HepG2 (cell line): ENCODE results near the gene SS18L1. TPM values are rescaled to one million over a fixed set of nuclear protein-coding genes. Genes with fewer than 3 reads are reported as not detected.

ENCODE experiments used
- CC2D1A ChIP-seq: sonication (generic); formaldehyde crosslinking; IDR thresholded peaks from 2 replicates; pipeline ENCODE4 v1.8.1; 2023; ENCODE audit warnings: mild to moderate bottlenecking, missing genetic modification reagents
- DNMT3B ChIP-seq: conservative IDR thresholded peaks from 2 replicates; pipeline ENCODE4 v1.6.1; 2016; ENCODE audit warnings: missing biosample characterization, control low read depth
- EED ChIP-seq: sonication (generic); formaldehyde crosslinking; IDR thresholded peaks from 2 replicates; pipeline ENCODE4 v1.5.0; 2020; ENCODE audit warnings: mild to moderate bottlenecking, missing genetic modification reagents
- HDAC1 ChIP-seq: sonication (generic); formaldehyde crosslinking; IDR thresholded peaks from 2 replicates; pipeline ENCODE4 v1.5.1; 2020; ENCODE audit warnings: mild to moderate bottlenecking, missing genetic modification reagents
- JUND ChIP-seq: sonication (generic); formaldehyde crosslinking; IDR thresholded peaks from 2 replicates; pipeline ENCODE4 v1.8.0; 2022; ENCODE audit warnings: mild to moderate bottlenecking, missing genetic modification reagents
- MED13 ChIP-seq: sonication (generic); formaldehyde crosslinking; IDR thresholded peaks from 2 replicates; pipeline ENCODE4 v1.5.0; 2020; ENCODE audit warnings: missing genetic modification reagents
- MEIS2 ChIP-seq: sonication (generic); formaldehyde crosslinking; IDR thresholded peaks from 2 replicates; pipeline ENCODE4 v1.9.0; 2021; ENCODE audit warnings: mild to moderate bottlenecking, missing genetic modification reagents
- SKI ChIP-seq: fragments of 450-650 bp; IDR thresholded peaks from one replicate; pipeline ENCODE4 v1.6.1; 2018; ENCODE audit warnings: mild to moderate bottlenecking; ENCODE audit not compliant: partially characterized antibody
- SOX13 ChIP-seq, 3 experiments: fragments of 450-650 bp in 1 of 3; sonication (generic) in 1 of 3; formaldehyde crosslinking in 1 of 3; IDR thresholded peaks in 2 of 3; conservative IDR thresholded peaks in 1 of 3; 2 replicates each; pipeline versions ENCODE4 v1.5.0 to v1.6.1; 2016 to 2020; ENCODE audit warnings: antibody characterized with exemption in 1 of 3, mild to moderate bottlenecking in 1 of 3, missing compliant biosample characterization in 1 of 3, missing genetic modification reagents in 1 of 3, moderate library complexity in 1 of 3
- TOPORS ChIP-seq: sonication (generic); formaldehyde crosslinking; IDR thresholded peaks from 2 replicates; pipeline ENCODE4 v1.8.0; 2023; ENCODE audit warnings: mild to moderate bottlenecking, missing genetic modification reagents
- ZBTB1 ChIP-seq: sonication (generic); formaldehyde crosslinking; IDR thresholded peaks from 2 replicates; pipeline ENCODE4 v1.4.0; 2020; ENCODE audit warnings: missing genetic modification reagents, borderline replicate concordance
- ZNF367 ChIP-seq: sonication (generic); formaldehyde crosslinking; IDR thresholded peaks from 2 replicates; pipeline ENCODE4 v1.4.0; 2020; ENCODE audit warnings: missing genetic modification reagents, borderline replicate concordance
- ZNF556 ChIP-seq: sonication (generic); formaldehyde crosslinking; IDR thresholded peaks from 2 replicates; pipeline ENCODE4 v1.4.0; 2020; ENCODE audit warnings: mild to moderate bottlenecking, missing genetic modification reagents, borderline replicate concordance
- ZNF557 ChIP-seq: sonication (generic); formaldehyde crosslinking; IDR thresholded peaks from 2 replicates; pipeline ENCODE4 v1.4.0; 2020; ENCODE audit warnings: missing genetic modification reagents
- ZNF83 ChIP-seq: sonication (generic); formaldehyde crosslinking; IDR thresholded peaks from 2 replicates; pipeline ENCODE4 v1.4.0; 2020; ENCODE audit warnings: missing genetic modification reagents, mild to moderate bottlenecking, borderline replicate concordance
- polyA plus RNA-seq, 8 experiments: library from polyadenylated mRNA; depleted of rRNA in 3 of 8; stranded (reverse) in 7 of 8; unstranded in 1 of 8; fragments of >200 nt; fragmentation: Illumina TruSeq in 4 of 8; extraction: Trizol in 4 of 8; gene quantifications; 2 replicates each; pipeline versions ENCODE4 v1.2.1 to v1.2.3, GENCODE V29; 2011 to 2016; ENCODE audit warnings: low read depth in 4 of 8, missing spikeins in 1 of 8, mixed read lengths in 1 of 8; ENCODE audit not compliant: insufficient read depth in 1 of 8
- total RNA-seq, 5 experiments: library from RNA; depleted of rRNA; stranded (reverse); fragments of >200 nt; fragmentation: Illumina TruSeq; extraction: Trizol; gene quantifications; 2 replicates each; pipeline ENCODE4 v1.2.3, GENCODE V29; 2016; ENCODE audit warnings: low read depth in 1 of 5
- TF ChIP-seq, protein P1 (sequence below): sonication (generic); formaldehyde crosslinking; IDR thresholded peaks from 2 replicates; pipeline ENCODE4 v1.4.0; 2020; ENCODE audit warnings: missing genetic modification reagents; ENCODE audit errors: not compliant biosample characterization
- TF ChIP-seq, protein P2 (sequence below): sonication (generic); formaldehyde crosslinking; IDR thresholded peaks from 2 replicates; pipeline ENCODE4 v1.4.0; 2020; ENCODE audit warnings: mild to moderate bottlenecking, missing genetic modification reagents
- TF ChIP-seq, protein P3 (sequence below): sonication (generic); formaldehyde crosslinking; IDR thresholded peaks from 2 replicates; pipeline ENCODE4 v1.4.0; 2020; ENCODE audit warnings: mild to moderate bottlenecking, missing genetic modification reagents
- TF ChIP-seq, protein P4 (sequence below): sonication (generic); formaldehyde crosslinking; IDR thresholded peaks from 2 replicates; pipeline ENCODE4 v1.8.1; 2023; ENCODE audit warnings: mild to moderate bottlenecking, missing genetic modification reagents, borderline replicate concordance
- TF ChIP-seq, protein P5 (sequence below): sonication (generic); formaldehyde crosslinking; IDR thresholded peaks from 2 replicates; pipeline ENCODE4 v1.8.0; 2022; ENCODE audit warnings: mild to moderate bottlenecking, missing genetic modification reagents, moderate library complexity
- TF ChIP-seq, protein P6 (sequence below): sonication (generic); formaldehyde crosslinking; IDR thresholded peaks from 2 replicates; pipeline ENCODE4 v1.4.0; 2020; ENCODE audit warnings: missing genetic modification reagents

The SS18L1 gene
- total and polyA plus RNA-seq, 2 of the 13 experiments (the other 11 are each of a cell fraction or from before 2014, with no cell fraction given) = 17.8 to 27.6 TPM

DNA sequence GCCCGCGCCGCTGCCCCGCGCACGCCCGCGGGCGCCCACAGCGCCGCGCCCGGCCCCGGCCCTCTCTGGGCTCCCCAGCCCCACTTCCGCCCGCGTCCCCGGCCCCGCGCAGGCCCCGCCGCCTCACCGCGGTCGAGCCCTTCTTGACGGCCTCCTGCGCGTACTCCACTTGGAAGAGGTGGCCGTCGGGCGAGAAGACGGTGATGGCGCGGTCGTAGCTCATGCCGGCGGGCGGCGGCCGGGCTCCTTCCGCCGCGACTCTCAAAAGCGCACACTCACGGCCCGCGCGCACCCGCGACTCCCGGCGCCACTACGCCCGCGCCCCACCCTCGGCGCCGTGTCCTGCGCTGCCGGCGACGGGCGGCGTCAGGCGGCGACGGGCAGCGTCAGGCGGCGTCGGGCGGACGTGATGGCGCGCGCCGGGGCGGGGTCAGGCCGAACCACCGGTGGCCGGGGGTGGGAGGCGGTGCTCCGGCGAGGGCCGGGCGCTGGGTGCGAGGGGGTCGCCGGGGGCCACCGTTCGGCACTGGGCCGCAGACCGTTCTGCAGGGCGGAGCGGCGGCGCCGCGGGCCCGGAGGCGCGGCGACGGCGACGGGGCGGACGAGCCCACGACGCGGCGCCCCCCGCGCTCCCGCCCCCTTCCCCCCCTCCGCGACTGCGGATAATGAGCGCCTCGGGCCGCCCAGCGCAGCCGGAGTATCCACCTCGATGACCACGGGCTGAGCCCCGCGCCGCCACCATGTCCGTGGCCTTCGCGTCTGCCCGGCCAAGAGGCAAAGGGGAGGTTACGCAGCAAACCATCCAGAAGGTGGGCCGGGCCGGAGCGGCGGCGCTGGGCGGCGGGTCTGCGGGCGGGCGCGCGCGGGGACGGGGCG lies at the start of gene SS18L1, which contains the start of gene PSMA7 (continued):
- TF ChIP-seq SKI (peak; percentile 89), MED13 (CRISPR knock-in tag) (peak; percentile 8), TOPORS (peak; percentile 96), ZBTB1 (CRISPR knock-in tag) (no peak), HDAC1 (CRISPR knock-in tag) (peak; percentile 58), ZNF83 (CRISPR knock-in tag) (0 out of 2 replicates have a peak, but pooled peaks have one; percentile 79), EED (peak; percentile 88; the same call in 1 of the 2 replicates), MEIS2 (CRISPR knock-in tag) (peak; percentile 81), ZNF367 (CRISPR knock-in tag) (peak; percentile 52; the same call in 1 of the 2 replicates), SOX13 (IDR thresholded peaks at IDR 0.05) (no peak; the same call in 1 of the 2 replicates), SOX13 (CRISPR knock-in tag; conservative IDR thresholded peaks at IDR 0.05 in 1 of 2, IDR thresholded peaks at IDR 0.05 in 1 of 2) (peak in 1 of 2 experiments; percentile 54; a peak in 2 of 4 replicates), JUND (no peak), ZNF556 (CRISPR knock-in tag) (peak; percentile 89; the same call in 1 of the 2 replicates), ZNF557 (CRISPR knock-in tag) (no peak), CC2D1A (CRISPR knock-in tag) (no peak), DNMT3B (CRISPR knock-in tag) (no peak)
- TF ChIP-seq, protein P1, sequence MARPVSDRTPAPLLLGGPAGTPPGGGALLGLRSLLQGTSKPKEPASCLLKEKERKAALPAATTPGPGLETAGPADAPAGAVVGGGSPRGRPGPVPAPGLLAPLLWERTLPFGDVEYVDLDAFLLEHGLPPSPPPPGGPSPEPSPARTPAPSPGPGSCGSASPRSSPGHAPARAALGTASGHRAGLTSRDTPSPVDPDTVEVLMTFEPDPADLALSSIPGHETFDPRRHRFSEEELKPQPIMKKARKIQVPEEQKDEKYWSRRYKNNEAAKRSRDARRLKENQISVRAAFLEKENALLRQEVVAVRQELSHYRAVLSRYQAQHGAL (CRISPR knock-in tag) = no peak
- TF ChIP-seq, protein P2, sequence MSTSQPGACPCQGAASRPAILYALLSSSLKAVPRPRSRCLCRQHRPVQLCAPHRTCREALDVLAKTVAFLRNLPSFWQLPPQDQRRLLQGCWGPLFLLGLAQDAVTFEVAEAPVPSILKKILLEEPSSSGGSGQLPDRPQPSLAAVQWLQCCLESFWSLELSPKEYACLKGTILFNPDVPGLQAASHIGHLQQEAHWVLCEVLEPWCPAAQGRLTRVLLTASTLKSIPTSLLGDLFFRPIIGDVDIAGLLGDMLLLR = 0 out of 2 replicates have a peak, but pooled peaks have one; percentile 36
- TF ChIP-seq, protein P3, sequence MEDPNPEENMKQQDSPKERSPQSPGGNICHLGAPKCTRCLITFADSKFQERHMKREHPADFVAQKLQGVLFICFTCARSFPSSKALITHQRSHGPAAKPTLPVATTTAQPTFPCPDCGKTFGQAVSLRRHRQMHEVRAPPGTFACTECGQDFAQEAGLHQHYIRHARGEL (CRISPR knock-in tag) = no peak
- TF ChIP-seq, protein P4, sequence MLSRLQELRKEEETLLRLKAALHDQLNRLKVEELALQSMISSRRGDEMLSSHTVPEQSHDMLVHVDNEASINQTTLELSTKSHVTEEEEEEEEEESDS (CRISPR knock-in tag) = no peak
- TF ChIP-seq, protein P5, sequence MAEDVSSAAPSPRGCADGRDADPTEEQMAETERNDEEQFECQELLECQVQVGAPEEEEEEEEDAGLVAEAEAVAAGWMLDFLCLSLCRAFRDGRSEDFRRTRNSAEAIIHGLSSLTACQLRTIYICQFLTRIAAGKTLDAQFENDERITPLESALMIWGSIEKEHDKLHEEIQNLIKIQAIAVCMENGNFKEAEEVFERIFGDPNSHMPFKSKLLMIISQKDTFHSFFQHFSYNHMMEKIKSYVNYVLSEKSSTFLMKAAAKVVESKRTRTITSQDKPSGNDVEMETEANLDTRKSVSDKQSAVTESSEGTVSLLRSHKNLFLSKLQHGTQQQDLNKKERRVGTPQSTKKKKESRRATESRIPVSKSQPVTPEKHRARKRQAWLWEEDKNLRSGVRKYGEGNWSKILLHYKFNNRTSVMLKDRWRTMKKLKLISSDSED (CRISPR knock-in tag) = 0 out of 2 replicates have a peak, but pooled peaks have one; percentile 26
- TF ChIP-seq, protein P6, sequence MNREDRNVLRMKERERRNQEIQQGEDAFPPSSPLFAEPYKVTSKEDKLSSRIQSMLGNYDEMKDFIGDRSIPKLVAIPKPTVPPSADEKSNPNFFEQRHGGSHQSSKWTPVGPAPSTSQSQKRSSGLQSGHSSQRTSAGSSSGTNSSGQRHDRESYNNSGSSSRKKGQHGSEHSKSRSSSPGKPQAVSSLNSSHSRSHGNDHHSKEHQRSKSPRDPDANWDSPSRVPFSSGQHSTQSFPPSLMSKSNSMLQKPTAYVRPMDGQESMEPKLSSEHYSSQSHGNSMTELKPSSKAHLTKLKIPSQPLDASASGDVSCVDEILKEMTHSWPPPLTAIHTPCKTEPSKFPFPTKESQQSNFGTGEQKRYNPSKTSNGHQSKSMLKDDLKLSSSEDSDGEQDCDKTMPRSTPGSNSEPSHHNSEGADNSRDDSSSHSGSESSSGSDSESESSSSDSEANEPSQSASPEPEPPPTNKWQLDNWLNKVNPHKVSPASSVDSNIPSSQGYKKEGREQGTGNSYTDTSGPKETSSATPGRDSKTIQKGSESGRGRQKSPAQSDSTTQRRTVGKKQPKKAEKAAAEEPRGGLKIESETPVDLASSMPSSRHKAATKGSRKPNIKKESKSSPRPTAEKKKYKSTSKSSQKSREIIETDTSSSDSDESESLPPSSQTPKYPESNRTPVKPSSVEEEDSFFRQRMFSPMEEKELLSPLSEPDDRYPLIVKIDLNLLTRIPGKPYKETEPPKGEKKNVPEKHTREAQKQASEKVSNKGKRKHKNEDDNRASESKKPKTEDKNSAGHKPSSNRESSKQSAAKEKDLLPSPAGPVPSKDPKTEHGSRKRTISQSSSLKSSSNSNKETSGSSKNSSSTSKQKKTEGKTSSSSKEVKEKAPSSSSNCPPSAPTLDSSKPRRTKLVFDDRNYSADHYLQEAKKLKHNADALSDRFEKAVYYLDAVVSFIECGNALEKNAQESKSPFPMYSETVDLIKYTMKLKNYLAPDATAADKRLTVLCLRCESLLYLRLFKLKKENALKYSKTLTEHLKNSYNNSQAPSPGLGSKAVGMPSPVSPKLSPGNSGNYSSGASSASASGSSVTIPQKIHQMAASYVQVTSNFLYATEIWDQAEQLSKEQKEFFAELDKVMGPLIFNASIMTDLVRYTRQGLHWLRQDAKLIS (CRISPR knock-in tag) = no peak
